IMR-90 (cell line): ENCODE data around the gene GCM1. TPM values are rescaled to one million over a fixed set of nuclear protein-coding genes. Genes with fewer than 3 reads are reported as not detected.

ENCODE experiments used
- ATAC-seq: fragments of 200-7000 bp; cut with Tn5 transposase; 2 replicates; pipeline ENCODE4 v1.9.1; 2020; ENCODE audit warnings: low read depth, mild to moderate bottlenecking, moderate library complexity
- BruUV-seq: library from RNA; stranded (reverse); fragments of 400-500 nt; replicated peaks from 2 replicates; lab custom pipeline; 2021; lab: Mats Ljungman, UMichigan
- CTCF ChIA-PET: fragments of 300-600 bp; formaldehyde crosslinking; extraction: SDS; loops from one replicate; lab custom pipeline; 2021; ENCODE audit warnings: antibody characterized with exemption; lab: Yijun Ruan, JAX
- POLR2A ChIA-PET: fragments of 300-600 bp; sonication (Branson Sonifier 250); formaldehyde crosslinking; loops from one replicate; lab custom pipeline; 2022; ENCODE audit warnings: antibody characterized with exemption; ENCODE audit not compliant: unreplicated experiment; lab: Charles Lee
- DNase-seq: peaks from one replicate; pipeline ENCODE4 v3.0.0; 2013
- H2AFZ ChIP-seq: replicated peaks from 2 replicates; pipeline ENCODE3; 2013; ENCODE audit warnings: low read length, mild to moderate bottlenecking; ENCODE audit not compliant: poor library complexity
- H2AK5ac ChIP-seq: 2 replicates; pipeline ENCODE4 v1.6.1; 2013; ENCODE audit warnings: low read depth, low read length, inconsistent platforms
- H2AK9ac ChIP-seq: replicated peaks from 2 replicates; pipeline ENCODE3; 2013; ENCODE audit warnings: mild to moderate bottlenecking, low read depth, low read length, moderate library complexity; ENCODE audit not compliant: poor library complexity
- H2BK120ac ChIP-seq: 2 replicates; pipeline ENCODE4 v1.6.1; 2013; ENCODE audit warnings: low read depth, low read length, inconsistent platforms
- H2BK15ac ChIP-seq: 3 replicates; pipeline ENCODE4 v1.6.1; 2013; ENCODE audit warnings: low read depth, low read length, inconsistent platforms
- H2BK20ac ChIP-seq: 2 replicates; pipeline ENCODE4 v1.6.1; 2013; ENCODE audit warnings: low read depth, mild to moderate bottlenecking, inconsistent platforms, low read length, moderate library complexity
- H2BK5ac ChIP-seq: 2 replicates; pipeline ENCODE4 v1.6.1; 2013; ENCODE audit warnings: mild to moderate bottlenecking, low read depth, low read length, inconsistent platforms; ENCODE audit not compliant: poor library complexity, severe bottlenecking
- H3K14ac ChIP-seq: replicated peaks from 2 replicates; pipeline ENCODE4 v1.6.1; 2013; ENCODE audit warnings: low read depth, low read length, inconsistent platforms
- H3K18ac ChIP-seq: 2 replicates; pipeline ENCODE4 v1.6.1; 2013; ENCODE audit warnings: low read depth, low read length, control low read depth
- H3K23ac ChIP-seq: 2 replicates; pipeline ENCODE4 v1.6.1; 2013; ENCODE audit warnings: low read depth, low read length, inconsistent platforms
- H3K27ac ChIP-seq: 2 replicates; pipeline ENCODE4 v1.5.1; 2013; ENCODE audit warnings: mild to moderate bottlenecking, control low read depth, low read length; ENCODE audit not compliant: insufficient read depth
- H3K27me3 ChIP-seq: 2 replicates; pipeline ENCODE4 v1.6.1; 2013; ENCODE audit warnings: low read length; ENCODE audit not compliant: control insufficient read depth, insufficient read depth
- H3K36me3 ChIP-seq: 2 replicates; pipeline ENCODE4 v1.6.1; 2013; ENCODE audit warnings: low read length, mixed read lengths; ENCODE audit not compliant: control insufficient read depth, insufficient read depth
- H3K4ac ChIP-seq: 2 replicates; pipeline ENCODE4 v1.6.1; 2013; ENCODE audit warnings: low read depth, low read length, inconsistent platforms
- H3K4me1 ChIP-seq: 2 replicates; pipeline ENCODE4 v1.6.1; 2013; ENCODE audit warnings: low read length, mixed read lengths; ENCODE audit not compliant: control insufficient read depth, insufficient read depth
- H3K4me2 ChIP-seq: 2 replicates; pipeline ENCODE4 v1.6.1; 2013; ENCODE audit warnings: low read depth, mild to moderate bottlenecking, control low read depth, low read length, moderate library complexity
- H3K4me3 ChIP-seq: 2 replicates; pipeline ENCODE4 v1.5.1; 2013; ENCODE audit warnings: low read depth, mild to moderate bottlenecking, control low read depth, low read length, moderate library complexity; ENCODE audit not compliant: insufficient read depth
- H3K56ac ChIP-seq: 2 replicates; pipeline ENCODE4 v1.6.1; 2013; ENCODE audit warnings: low read length, inconsistent platforms; ENCODE audit not compliant: insufficient read depth; ENCODE audit errors: extremely low read depth
- H3K79me1 ChIP-seq, 2 experiments: 2 replicates each; pipeline ENCODE4 v1.6.1; 2013; ENCODE audit warnings: low read length in 2 of 2, inconsistent platforms in 1 of 2, low read depth in 1 of 2
- H3K9ac ChIP-seq: 2 replicates; pipeline ENCODE4 v1.6.1; 2013; ENCODE audit warnings: low read depth, low read length, control low read depth
- H3K9me1 ChIP-seq: 2 replicates; pipeline ENCODE4 v1.6.1; 2013; ENCODE audit warnings: low read length, inconsistent platforms; ENCODE audit not compliant: insufficient read depth
- H3K9me3 ChIP-seq: 2 replicates; pipeline ENCODE4 v1.6.1; 2013; ENCODE audit warnings: low read length; ENCODE audit not compliant: control insufficient read depth, insufficient read depth
- H4K20me1 ChIP-seq: 2 replicates; pipeline ENCODE4 v1.6.1; 2013; ENCODE audit warnings: low read length, inconsistent platforms; ENCODE audit not compliant: insufficient read depth
- H4K5ac ChIP-seq: 2 replicates; pipeline ENCODE4 v1.6.1; 2013; ENCODE audit warnings: mild to moderate bottlenecking, low read depth, low read length, control low read depth
- H4K8ac ChIP-seq, 2 experiments: 2 replicates each; pipeline ENCODE4 v1.6.1; 2013; ENCODE audit warnings: low read depth in 2 of 2, low read length in 2 of 2, control low read depth in 1 of 2, inconsistent platforms in 1 of 2
- H4K91ac ChIP-seq: 2 replicates; pipeline ENCODE4 v1.6.1; 2013; ENCODE audit warnings: low read depth, low read length, inconsistent platforms; ENCODE audit not compliant: insufficient read depth
- CEBPB ChIP-seq: IDR thresholded peaks from 2 replicates; pipeline ENCODE4 v1.6.1; 2012; ENCODE audit warnings: low read depth, low read length, improper control_type of control experiment
- MAZ ChIP-seq: IDR thresholded peaks from 2 replicates; pipeline ENCODE4 v1.6.1; 2012; ENCODE audit warnings: low read depth, mild to moderate bottlenecking, low read length, improper control_type of control experiment, moderate library complexity, borderline replicate concordance
- POLR2A ChIP-seq: IDR thresholded peaks from 2 replicates; pipeline ENCODE4 v1.6.1; 2012; ENCODE audit warnings: mild to moderate bottlenecking, low read depth, low read length
- RFX5 ChIP-seq: IDR thresholded peaks from 2 replicates; pipeline ENCODE4 v1.8.0; 2012; ENCODE audit warnings: low read depth, mild to moderate bottlenecking, low read length, moderate library complexity
- WGBS, 2 experiments: methylation state at CpG; one replicate each; pipeline versions ENCODE4 v1.1.5 to v1.1.7; 2013; ENCODE audit warnings: missing lambda C conversion rate in 2 of 2; ENCODE audit not compliant: insufficient read length in 1 of 2; ENCODE audit errors: extremely low coverage in 2 of 2; 5-methylcytosine and 5-hydroxymethylcytosine counted together
- dilution Hi-C: fragments of 300-500 bp; cut with HindIII; formaldehyde crosslinking; loops from one replicate; pipeline ENCODE4 v1.14.3; 2018; ENCODE audit warnings: low sequenced_read_pairs; ENCODE audit not compliant: unreplicated experiment
- in situ Hi-C: fragments of 300-500 bp; cut with MboI; formaldehyde crosslinking; loops from 3 replicates; pipeline ENCODE4 v1.14.3; 2019; ENCODE audit warnings: low sequenced_read_pairs, inconsistent platforms, mixed read lengths
- intact Hi-C: fragments of 100-400 bp; cut with micrococcal nuclease; formaldehyde crosslinking; loops from 2 replicates; pipeline ENCODE4 v1.10.0; 2022
- polyA plus RNA-seq, 3 experiments: library from polyadenylated mRNA; depleted of rRNA; stranded (reverse); fragments of >200 nt; gene quantifications; 2 replicates each; pipeline ENCODE4 v1.2.3, GENCODE V29; 2012; ENCODE audit warnings: low replicate concordance in 1 of 3
- total RNA-seq: library from RNA; depleted of rRNA; stranded (reverse); fragments of >200 nt; gene quantifications from 2 replicates; pipeline ENCODE4 v1.2.3, GENCODE V29; 2012
- TF ChIP-seq, protein P1 (sequence below): fragments of 150-350 bp; IDR thresholded peaks from 2 replicates; pipeline ENCODE4 v1.6.1; 2016; ENCODE audit warnings: low read depth, mild to moderate bottlenecking, low read length, moderate library complexity, borderline replicate concordance

GCM1 gene
- total and polyA plus RNA-seq, 2 of the 4 experiments (the other 2 are of a cell fraction): not detected

DNA sequence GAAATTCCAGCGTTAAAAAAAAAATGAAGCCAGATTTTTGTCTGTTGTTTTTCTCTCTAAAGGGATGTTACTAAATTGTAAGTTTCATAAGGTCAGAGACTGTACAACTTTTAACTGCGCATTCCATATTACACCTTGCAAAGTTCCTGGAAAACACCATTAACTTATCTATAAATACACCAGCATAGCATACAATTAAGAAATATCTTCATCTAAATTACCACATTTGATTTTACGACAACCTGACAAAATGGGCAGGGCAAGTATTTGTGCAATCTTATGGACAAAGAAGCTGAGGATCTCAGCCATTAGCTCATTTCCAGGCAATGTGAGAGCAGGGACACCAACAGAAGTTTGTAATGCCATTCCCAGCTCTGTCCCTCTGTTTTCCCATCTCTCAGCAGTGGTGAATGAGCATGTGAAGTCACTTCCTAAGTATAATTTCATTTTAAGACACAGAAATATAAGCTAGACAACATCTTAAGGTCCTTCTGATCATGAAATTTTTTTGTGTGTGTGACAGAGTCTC is 12.9 kb upstream of the GCM1 start:
- no peaks in the 10 kb centered on the region for H4K20me1 ChIP-seq
- no peak for ATAC-seq
- dilution Hi-C loops (no loop called here), in situ Hi-C loops (loop anchor here (10.0 to 25.0 kb wide), 2 partner anchors 501 to 573 kb away; partner anchors contain the start of gene KLHL31), intact Hi-C loops (no loop called here)
- no peak for TF ChIP-seq MAZ
- no peak for TF ChIP-seq POLR2A
- TF ChIP-seq CEBPB: no peak
- TF ChIP-seq, protein P1, sequence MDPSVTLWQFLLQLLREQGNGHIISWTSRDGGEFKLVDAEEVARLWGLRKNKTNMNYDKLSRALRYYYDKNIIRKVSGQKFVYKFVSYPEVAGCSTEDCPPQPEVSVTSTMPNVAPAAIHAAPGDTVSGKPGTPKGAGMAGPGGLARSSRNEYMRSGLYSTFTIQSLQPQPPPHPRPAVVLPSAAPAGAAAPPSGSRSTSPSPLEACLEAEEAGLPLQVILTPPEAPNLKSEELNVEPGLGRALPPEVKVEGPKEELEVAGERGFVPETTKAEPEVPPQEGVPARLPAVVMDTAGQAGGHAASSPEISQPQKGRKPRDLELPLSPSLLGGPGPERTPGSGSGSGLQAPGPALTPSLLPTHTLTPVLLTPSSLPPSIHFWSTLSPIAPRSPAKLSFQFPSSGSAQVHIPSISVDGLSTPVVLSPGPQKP: no peak
- no peak for TF ChIP-seq RFX5
- no peak overlapping the region for H3K27ac ChIP-seq
- H2BK120ac ChIP-seq: no peak overlapping the region
- H3K27me3 ChIP-seq: no peaks in the 10 kb centered on the region
- H3K36me3 ChIP-seq: no peaks in the 10 kb centered on the region
- no peak overlapping the region for H2AK9ac ChIP-seq
- no peaks in the 10 kb centered on the region for H3K9me3 ChIP-seq
- POLR2A ChIA-PET: no interaction called here
- no peak overlapping the region for H3K4me3 ChIP-seq
- no peak overlapping the region for H3K23ac ChIP-seq
- H4K8ac ChIP-seq: no peak overlapping the region
- H3K9ac ChIP-seq: no peak overlapping the region
- no CpG with 5 or more reads among the region's 3 CpGs for WGBS, 2 experiments
- DNase-seq: no peak
- no peak overlapping the region for H4K5ac ChIP-seq
- no peak overlapping the region for H3K14ac ChIP-seq
- no peak overlapping the region for H2BK5ac ChIP-seq
- peaks cover 7% of the 10 kb centered on the region for H3K9me1 ChIP-seq
- H2BK15ac ChIP-seq: no peak overlapping the region; the same call in 2 of the 3 replicates
- H2AK5ac ChIP-seq: no peak overlapping the region
- no peak overlapping the region for H2AFZ ChIP-seq
- no peak overlapping the region for H2BK20ac ChIP-seq
- no peak overlapping the region for H3K56ac ChIP-seq
- CTCF ChIA-PET: interaction anchor here (0.6 kb wide), 1 partner anchor 10 kb away, joined by 3 read pairs; no protein-coding TSS in a partner anchor
- H3K4ac ChIP-seq: no peak overlapping the region
- H4K91ac ChIP-seq: no peak overlapping the region
- H3K4me2 ChIP-seq: no peak overlapping the region
- H3K79me1 ChIP-seq: no peaks in the 10 kb centered on the region
- H3K18ac ChIP-seq: no peak overlapping the region
- BruUV-seq: no TSS peak
- H3K4me1 ChIP-seq: peaks cover 2% of the 10 kb centered on the region
